Aorta (tissue), 5 donors: Measurements from ENCODE around the gene GTPBP8. TPM values are rescaled to one million over a fixed set of nuclear protein-coding genes. Genes with fewer than 3 reads are reported as not detected.

ENCODE experiments used
- ATAC-seq: fragments of 200-7000 bp; cut with Tn5 transposase; one replicate; pipeline ENCODE4 v1.9.1; 2022; ENCODE audit warnings: moderate library complexity; ENCODE audit not compliant: low FRiP score
- DNase-seq, 2 donors: peaks; one replicate each; pipeline ENCODE4 v3.0.0-alpha.2; 2020
- H3K27ac ChIP-seq, 2 donors: one replicate each; pipeline ENCODE4 v1.5.1; 2013; ENCODE audit warnings: low read length in 2 of 2, mild to moderate bottlenecking in 2 of 2, moderate library complexity in 2 of 2, control low read depth in 1 of 2, inconsistent platforms in 1 of 2, low read depth in 1 of 2
- H3K27me3 ChIP-seq, 2 donors: one replicate each; pipeline ENCODE4 v1.6.1; 2013; ENCODE audit warnings: control low read depth in 1 of 2, low read length in 1 of 2, mild to moderate bottlenecking in 1 of 2, moderate library complexity in 1 of 2; ENCODE audit not compliant: insufficient read depth in 2 of 2, control insufficient read depth in 1 of 2
- H3K36me3 ChIP-seq, 2 donors: one replicate each; pipeline ENCODE4 v1.6.1; 2013; ENCODE audit warnings: control low read depth in 1 of 2, low read length in 1 of 2, mild to moderate bottlenecking in 1 of 2; ENCODE audit not compliant: insufficient read depth in 2 of 2, control insufficient read depth in 1 of 2
- H3K4me1 ChIP-seq, 2 donors: one replicate each; pipeline ENCODE4 v1.6.1; 2013; ENCODE audit warnings: low read length in 2 of 2, control low read depth in 1 of 2, mild to moderate bottlenecking in 1 of 2, moderate library complexity in 1 of 2; ENCODE audit not compliant: insufficient read depth in 2 of 2, control insufficient read depth in 1 of 2
- H3K4me3 ChIP-seq, 2 donors: one replicate each; pipeline ENCODE4 v1.5.1; 2013; ENCODE audit warnings: low read length in 2 of 2, control low read depth in 1 of 2, mild to moderate bottlenecking in 1 of 2
- H3K9me3 ChIP-seq: one replicate; pipeline ENCODE4 v1.6.1; 2013; ENCODE audit warnings: mild to moderate bottlenecking, low read length; ENCODE audit not compliant: control insufficient read depth
- WGBS, 2 donors: extraction: QIAGEN DNeasy Blood & Tissue Kit; methylation state at CpG; one replicate each; pipeline ENCODE4 v1.1.7; 2013; 5-methylcytosine and 5-hydroxymethylcytosine counted together
- intact Hi-C, 2 donors: fragments of 100-400 bp; cut with DNase I; formaldehyde crosslinking; loops; one replicate each; pipeline versions ENCODE4 v1.14.2 to v1.15.0; 2022
- polyA plus RNA-seq, 2 donors: library from polyadenylated mRNA; stranded (reverse); fragments of 200-250 nt; gene quantifications; one replicate each; pipeline ENCODE4 v1.2.3, GENCODE V29; 2013
- total RNA-seq, 2 donors: library from RNA; stranded (reverse); fragmentation: NEBNext Ultra II Directional; extraction: Animal tissue kit (Norgen Biotek cat#: 25700); gene quantifications; one replicate each; pipeline ENCODE4 v1.2.1, GENCODE V29; 2021
- donor health status: healthy with polysubstance abuse.
- donor health status: Bipolar disorder and iron deficiency.
- donor health status: DM: no; HTN: no; CAD: no.
- donor health status: DM: no; HTN: no; CAD: no.
- donor health status: DM: yes; HTN: yes; CAD: no.

Gene GTPBP8
- total and polyA plus RNA-seq, 4 donors = 14.1 to 15.5 (median 14.3) TPM

DNA sequence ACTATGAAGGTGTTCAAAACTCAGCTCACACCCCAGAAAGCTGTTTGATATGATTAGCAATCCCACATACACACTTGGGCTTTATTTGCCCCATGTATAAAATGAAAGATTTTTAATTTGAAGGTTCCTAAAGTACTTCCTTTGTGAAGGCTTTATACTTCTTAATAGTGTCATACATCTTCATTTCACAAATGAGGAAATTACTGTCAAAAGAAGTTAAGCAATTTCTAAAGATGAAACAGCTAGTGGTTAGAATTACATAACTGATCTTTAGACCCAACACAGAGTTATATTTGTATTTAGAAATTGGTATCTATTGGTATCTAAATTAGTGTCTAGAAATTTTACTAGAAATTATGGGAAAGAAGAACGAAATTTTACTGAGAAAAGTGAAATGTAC is 23.0 kb upstream of the GTPBP8 start:
- Histone ChIP-seq H3K27ac (no peak overlapping the region), H3K4me1 (no peaks in the 10 kb centered on the region), H3K4me3 (no peak overlapping the region), H3K9me3 (peaks cover 4% of the 10 kb centered on the region), H3K36me3 (no peaks in the 10 kb centered on the region), H3K27me3 (peaks cover 0 to 1% of the 10 kb centered on the region in 2 donors)
- intact Hi-C loops = no loop called here
- no peak for ATAC-seq
- no peak for DNase-seq
- 66 to 69% methylated on average over 1 of the region's 1 CpG for WGBS, 2 donors

DNA sequence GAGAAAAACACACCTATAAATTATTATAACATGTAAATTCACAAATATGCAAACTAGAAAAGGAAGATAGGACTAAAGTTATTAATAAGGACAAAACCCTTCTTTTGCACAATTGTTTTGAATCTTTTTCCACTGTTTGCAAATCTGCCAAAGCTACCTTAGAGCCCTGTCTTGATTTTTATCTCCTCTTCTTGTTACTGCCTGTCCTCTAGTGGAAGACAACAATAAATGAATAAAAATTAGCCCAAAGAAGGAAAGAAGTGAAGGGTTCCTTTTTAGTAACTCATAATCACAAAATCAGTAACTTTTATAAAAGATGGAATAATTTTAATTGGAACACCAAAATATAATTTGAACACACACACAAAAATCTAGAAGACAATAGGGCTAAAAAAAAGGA is 18.6 kb upstream of the GTPBP8 start:
- H3K4me1 ChIP-seq = no peaks in the 10 kb centered on the region
- no peak for DNase-seq
- no peak overlapping the region for H3K4me3 ChIP-seq
- no peaks in the 10 kb centered on the region for H3K27me3 ChIP-seq
- no peak overlapping the region for H3K27ac ChIP-seq
- intact Hi-C loops = no loop called here
- no peaks in the 10 kb centered on the region for H3K9me3 ChIP-seq
- ATAC-seq = no peak
- no peaks in the 10 kb centered on the region for H3K36me3 ChIP-seq

DNA sequence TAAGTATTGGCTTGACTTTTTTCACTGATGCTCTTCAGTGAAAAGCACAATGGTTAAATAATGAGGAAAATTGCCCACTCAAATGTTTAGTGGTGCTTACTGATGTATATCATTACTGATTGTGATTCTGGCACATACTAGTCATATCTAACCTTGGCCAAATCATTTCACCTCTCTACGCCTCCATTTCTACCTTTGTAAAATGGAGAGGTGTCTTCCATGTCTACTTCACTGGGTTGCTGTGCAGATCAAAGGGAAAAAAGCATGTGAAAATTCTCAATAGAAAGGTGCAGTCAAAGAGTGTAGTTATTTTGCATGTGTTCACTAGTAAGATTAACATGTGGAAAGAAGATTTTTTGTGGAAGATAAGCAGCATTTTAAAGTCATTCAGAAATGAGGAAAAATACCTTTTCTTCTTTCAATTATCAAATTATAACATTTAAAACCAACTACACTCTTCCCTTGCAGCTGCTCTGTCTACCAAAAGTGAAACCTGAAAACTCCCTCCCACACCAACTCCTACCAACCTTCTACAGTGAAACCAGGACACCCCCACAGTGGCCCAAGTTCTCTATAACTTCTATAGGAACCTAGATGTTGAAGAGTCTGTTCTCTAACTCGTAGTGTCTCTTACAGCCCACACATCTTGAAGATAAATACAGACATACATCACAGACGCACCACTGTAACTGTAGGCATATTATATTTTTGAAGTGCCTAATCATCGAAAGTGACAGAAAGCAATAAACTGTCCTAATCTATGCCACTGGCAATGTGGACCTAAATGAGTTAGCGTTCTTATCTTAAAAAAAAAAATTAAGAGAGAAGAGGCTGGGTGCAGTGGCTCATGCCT is 17.2 kb upstream of the GTPBP8 start:
- Histone ChIP-seq H3K9me3 (no peaks in the 10 kb centered on the region), H3K4me1 (no peaks in the 10 kb centered on the region), H3K27me3 (no peaks in the 10 kb centered on the region), H3K4me3 (no peak overlapping the region), H3K36me3 (no peaks in the 10 kb centered on the region), H3K27ac (no peak overlapping the region)
- intact Hi-C loops = no loop called here
- WGBS, 2 donors = 65 to 69% methylated on average over 5 of the region's 5 CpGs
- DNase-seq (no peak), ATAC-seq (no peak)

DNA sequence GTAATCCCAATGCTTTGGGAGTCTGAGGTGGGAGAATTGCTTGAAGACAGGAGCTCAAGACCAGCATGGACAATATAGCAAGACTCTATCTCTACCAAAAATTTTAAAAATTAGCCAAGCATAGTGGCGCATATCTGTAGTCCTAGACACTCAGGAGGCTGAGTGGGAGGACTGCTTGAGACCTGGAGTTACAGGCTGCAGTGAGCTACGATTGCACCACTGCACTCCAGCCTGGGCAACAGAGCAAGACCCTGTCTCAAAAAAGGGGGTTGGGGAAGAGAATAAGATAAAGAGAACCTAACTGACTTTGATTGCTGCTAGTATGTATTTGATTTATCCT is 16.6 kb upstream of the GTPBP8 start:
- WGBS, 2 donors = 74 to 77% methylated on average over 2 of the region's 2 CpGs
- H3K27ac ChIP-seq = no peak overlapping the region
- H3K36me3 ChIP-seq = no peaks in the 10 kb centered on the region
- DNase-seq (no peak), ATAC-seq (no peak)
- H3K27me3 ChIP-seq = no peaks in the 10 kb centered on the region
- no peaks in the 10 kb centered on the region for H3K9me3 ChIP-seq
- H3K4me3 ChIP-seq = no peak overlapping the region
- H3K4me1 ChIP-seq = no peaks in the 10 kb centered on the region
- intact Hi-C loops = no loop called here

DNA sequence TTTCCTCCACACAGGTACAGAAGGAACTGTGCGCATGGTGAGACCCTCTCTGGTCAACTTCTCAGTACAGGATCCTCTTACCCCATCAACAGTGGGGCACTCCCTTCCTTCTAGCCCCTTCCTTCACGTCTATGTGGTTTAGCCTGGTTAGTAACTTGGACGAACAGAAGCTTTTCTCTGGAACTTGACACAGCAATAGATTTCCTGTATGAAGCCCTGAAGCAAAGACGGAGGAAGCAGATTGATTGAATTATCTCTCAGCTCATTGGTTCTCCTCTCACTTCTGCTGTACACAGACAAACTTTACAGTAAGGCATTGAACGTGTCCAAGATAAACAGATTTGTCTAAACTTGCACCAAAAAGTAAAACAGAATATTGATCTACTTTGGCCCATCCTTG is 15.9 kb upstream of the GTPBP8 start, which contains the start of gene CD200R1:
Gene CD200R1 (minus strand): TSS at position 210 of the 400 bp plus-strand sequence. CDS start 246 bp downstream, outside the sequence.
- DNase-seq (no peak), ATAC-seq (no peak)

DNA sequence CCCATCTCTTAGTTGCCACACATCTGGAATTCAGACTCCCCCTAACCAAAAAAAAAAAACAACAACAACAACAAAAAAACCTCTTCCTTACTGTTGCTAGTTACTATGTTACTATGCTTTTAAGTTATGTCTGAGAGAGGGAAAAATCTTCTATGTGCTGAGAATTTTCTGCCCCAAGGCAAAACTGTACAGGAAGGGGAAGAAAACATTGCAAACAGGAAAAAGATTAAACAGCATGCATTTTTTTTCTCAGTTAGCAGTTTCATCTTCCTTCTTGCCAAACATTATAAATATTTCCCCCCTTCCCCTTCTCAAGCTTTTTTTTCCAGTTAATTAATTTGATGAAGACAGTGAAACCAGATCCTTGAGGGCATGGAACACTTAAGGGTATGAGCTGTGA is 14.8 kb upstream of the GTPBP8 start:
- Histone ChIP-seq H3K27me3 (no peaks in the 10 kb centered on the region), H3K9me3 (no peaks in the 10 kb centered on the region), H3K27ac (no peak overlapping the region), H3K4me3 (no peak overlapping the region), H3K36me3 (no peaks in the 10 kb centered on the region), H3K4me1 (no peaks in the 10 kb centered on the region)
- ATAC-seq (no peak), DNase-seq (no peak)
- intact Hi-C loops = loop anchor here (5.0 kb wide), 2 partner anchors 239 to 394 kb away; no protein-coding TSS in a partner anchor

More for the DNA sequence above, 15.9 kb upstream of the GTPBP8 start, which contains the start of gene CD200R1:
- Histone ChIP-seq H3K27me3 (no peaks in the 10 kb centered on the region), H3K36me3 (no peaks in the 10 kb centered on the region), H3K4me3 (no peak within 1 kb of the TSS), H3K27ac (no peak within 1 kb of the TSS), H3K9me3 (no peaks in the 10 kb centered on the region), H3K4me1 (no peaks in the 10 kb centered on the region)
- intact Hi-C loops = loop anchor here (5.0 kb wide), 2 partner anchors 238 to 393 kb away; no protein-coding TSS in a partner anchor
- WGBS, 2 donors = 59 to 64% methylated on average over 5 of the region's 5 CpGs

DNA sequence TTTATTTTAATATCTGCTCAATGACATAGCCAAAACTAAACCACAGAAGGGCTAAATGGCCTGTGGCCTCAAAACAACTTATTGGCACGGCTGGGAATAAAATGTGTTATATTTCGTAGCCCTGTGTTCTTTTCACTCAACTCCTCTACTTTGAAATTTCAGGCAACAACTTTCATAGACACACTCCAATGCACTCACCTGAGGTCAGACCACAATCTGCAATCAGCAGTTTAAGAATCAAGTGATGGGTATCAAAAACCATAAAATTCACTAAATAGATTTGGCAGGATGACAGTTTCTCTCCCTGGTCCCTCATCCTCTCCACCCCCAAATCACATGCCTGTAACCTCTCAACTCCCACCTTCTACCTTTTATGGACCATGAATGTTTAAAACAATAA is 13.8 kb upstream of the GTPBP8 start:
- intact Hi-C loops = loop anchor here (5.0 kb wide), 2 partner anchors 240 to 395 kb away; no protein-coding TSS in a partner anchor
- no peak for DNase-seq
- Histone ChIP-seq H3K4me1 (no peaks in the 10 kb centered on the region), H3K4me3 (no peak overlapping the region), H3K27me3 (no peaks in the 10 kb centered on the region), H3K36me3 (no peaks in the 10 kb centered on the region), H3K27ac (no peak overlapping the region), H3K9me3 (no peaks in the 10 kb centered on the region)
- WGBS, 2 donors = 41 to 56% methylated on average over 2 of the region's 2 CpGs
- ATAC-seq = no peak

DNA sequence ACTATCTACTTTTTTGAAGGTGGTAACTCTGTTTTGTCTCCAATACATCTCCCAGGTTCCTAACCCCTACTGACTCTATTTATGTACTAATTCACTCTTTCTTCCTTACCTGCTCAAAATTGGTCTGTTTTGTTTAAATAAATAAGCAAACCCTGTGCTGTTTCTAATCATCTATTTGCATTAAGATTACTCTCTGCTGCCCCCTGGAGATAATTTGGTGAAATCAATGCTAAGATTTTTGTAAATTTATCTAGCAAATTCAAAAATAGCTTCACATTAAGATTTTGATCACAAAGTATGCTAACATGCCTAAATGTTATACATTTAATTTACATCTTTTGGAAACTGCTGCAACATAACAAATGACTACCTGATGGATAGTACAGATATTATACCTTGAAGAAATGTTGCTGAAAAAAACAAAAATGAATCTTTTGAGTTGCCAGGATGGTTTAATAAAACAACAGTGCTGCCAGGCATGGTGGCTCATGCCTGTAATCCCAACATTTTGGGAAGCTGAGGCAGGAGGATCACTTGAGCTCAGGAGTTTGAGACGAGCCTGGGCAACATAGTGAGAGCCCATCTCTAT is 11.4 kb upstream of the GTPBP8 start:
- no peak for ATAC-seq
- Histone ChIP-seq H3K36me3 (no peaks in the 10 kb centered on the region), H3K27me3 (no peaks in the 10 kb centered on the region), H3K4me3 (no peak overlapping the region), H3K9me3 (no peaks in the 10 kb centered on the region), H3K27ac (no peak overlapping the region), H3K4me1 (no peaks in the 10 kb centered on the region)
- DNase-seq = no peak
- WGBS, 2 donors = 57 to 73% methylated on average over 1 of the region's 1 CpG
- intact Hi-C loops = loop anchor here (2.0 to 5.0 kb wide), 3 partner anchors 242 to 397 kb away; no protein-coding TSS in a partner anchor

DNA sequence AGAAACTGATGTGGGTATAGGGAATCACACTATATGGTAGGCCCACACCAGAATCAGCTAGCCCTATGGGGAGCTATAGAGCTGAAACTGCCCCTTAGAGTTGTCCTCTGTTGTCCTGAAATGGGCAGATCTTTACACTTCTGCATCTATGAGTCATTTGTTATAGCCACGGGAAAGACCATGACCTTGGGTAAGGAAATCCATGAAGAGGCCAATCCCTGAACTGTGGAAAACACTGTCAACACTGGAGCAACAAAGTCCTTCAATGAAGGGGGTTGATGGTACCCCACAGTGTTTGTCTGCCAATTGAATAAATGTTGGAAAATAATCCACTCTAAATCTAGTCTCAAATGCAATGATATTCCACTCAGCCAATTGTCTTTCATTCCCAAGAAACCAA is 10.7 kb upstream of the GTPBP8 start:
- DNase-seq (no peak), ATAC-seq (no peak)
- H3K4me3 ChIP-seq = no peak overlapping the region
- 10 to 30% methylated on average over 1 of the region's 1 CpG for WGBS, 2 donors
- no peak overlapping the region for H3K27ac ChIP-seq
- no peaks in the 10 kb centered on the region for H3K36me3 ChIP-seq
- intact Hi-C loops = loop anchor here in 1 of 2 donors (10.0 kb wide), 1 partner anchor 695 kb away; no protein-coding TSS in a partner anchor
- no peaks in the 10 kb centered on the region for H3K27me3 ChIP-seq
- no peaks in the 10 kb centered on the region for H3K9me3 ChIP-seq
- H3K4me1 ChIP-seq = no peaks in the 10 kb centered on the region
